GM18502 (cell line): ENCODE data around the gene HPS5.
"Not testable (repeated sequence)": the region's sequence is repeated elsewhere in the genome, so short reads cannot be mapped to it uniquely, and the experiment has no call there.

Experiments used
- ATAC-seq: cut with Tn5 transposase; IDR thresholded peaks from one replicate; pipeline ENCODE4 v1.9.1; 2021; ENCODE audit warnings: mild to moderate bottlenecking; ENCODE audit not compliant: unreplicated experiment, poor library complexity

The HPS5 gene

GRCh38 chr11:18321969-18322711 is at the start of gene HPS5, which contains the start of gene GTF2H1:
Gene HPS5, minus strand, starts transcription at chr11:18322140. Its CDS starts 4,282 bp downstream, at chr11:18317858.
Gene GTF2H1, plus strand, starts transcription at chr11:18322567. Its CDS starts 10,508 bp downstream, at chr11:18333075.
- peak; percentile 87 for ATAC-seq

- ATAC-seq = no peak
Observed at GRCh38 chr11:18371279-18371678, 49.3 kb upstream of the HPS5 start.

GRCh38 chr11:18369398-18369797 is 47.5 kb upstream of the HPS5 start:
- ATAC-seq = no peak

GRCh38 chr11:18368221-18368620 is 46.3 kb upstream of the HPS5 start:
- no peak for ATAC-seq

GRCh38 chr11:18367431-18367830 is 45.5 kb upstream of the HPS5 start:
- no peak for ATAC-seq

GRCh38 chr11:18366286-18366685 is 44.3 kb upstream of the HPS5 start:
- ATAC-seq = no peak

GRCh38 chr11:18365741-18366140 is 43.8 kb upstream of the HPS5 start:
- no peak for ATAC-seq

- ATAC-seq = no peak
Observed at GRCh38 chr11:18364495-18365073, 42.6 kb upstream of the HPS5 start.

GRCh38 chr11:18361154-18361553 is 39.2 kb upstream of the HPS5 start:
- ATAC-seq = no peak

GRCh38 chr11:18358646-18359045 is 36.7 kb upstream of the HPS5 start:
- no peak for ATAC-seq

GRCh38 chr11:18352581-18352980 is 30.6 kb upstream of the HPS5 start:
- no peak for ATAC-seq

GRCh38 chr11:18347471-18348125 is 25.7 kb upstream of the HPS5 start:
- ATAC-seq = no peak

GRCh38 chr11:18332891-18333290 is 11.0 kb upstream of the HPS5 start:
- ATAC-seq = no peak

- ATAC-seq = no peak
Observed at GRCh38 chr11:18332302-18332701, 10.4 kb upstream of the HPS5 start.

GRCh38 chr11:18330921-18331320 is 9.0 kb upstream of the HPS5 start:
- no peak for ATAC-seq

- ATAC-seq = peak; percentile 80
Observed at GRCh38 chr11:18329196-18329870, 7.4 kb upstream of the HPS5 start.

GRCh38 chr11:18324381-18324780 is 2.4 kb upstream of the HPS5 start:
- ATAC-seq = no peak

- not testable (repeated sequence) for ATAC-seq
Observed at GRCh38 chr11:18323881-18324280, 1.9 kb upstream of the HPS5 start.

GRCh38 chr11:18322818-18323570 is 1.1 kb upstream of the HPS5 start:
- no peak for ATAC-seq

GRCh38 chr11:18321578-18321968 is 367 bp downstream of the HPS5 start:
- peak; percentile 10 for ATAC-seq
